HFFc6 (cell line): ENCODE data around the gene BRAF. TPM values are rescaled to one million over a fixed set of nuclear protein-coding genes. Genes with fewer than 3 reads are reported as not detected.

ENCODE experiments used
- DNase-seq: peaks from one replicate; pipeline ENCODE4 v3.0.0-alpha.2; 2018
- H3K27ac Mint-ChIP-seq: 2 replicates; pipeline ENCODE4 v1.8.0; 2020; ENCODE audit warnings: mild to moderate bottlenecking, mixed read lengths
- H3K27me3 Mint-ChIP-seq: 2 replicates; pipeline ENCODE4 v1.8.0; 2021; ENCODE audit warnings: mild to moderate bottlenecking, moderate library complexity, mixed read lengths; ENCODE audit not compliant: insufficient read depth
- H3K36me3 Mint-ChIP-seq: 2 replicates; pipeline ENCODE4 v1.8.0; 2021; ENCODE audit warnings: low read depth, mixed read lengths
- H3K4me1 Mint-ChIP-seq: 2 replicates; pipeline ENCODE4 v1.8.0; 2020; ENCODE audit warnings: low read depth, mixed read lengths
- H3K4me3 Mint-ChIP-seq: 2 replicates; pipeline ENCODE4 v1.8.0; 2020; ENCODE audit warnings: mild to moderate bottlenecking, moderate library complexity, mixed read lengths
- H3K9me3 Mint-ChIP-seq: 2 replicates; pipeline ENCODE4 v1.8.0; 2020; ENCODE audit warnings: mild to moderate bottlenecking, mixed read lengths
- CTCF ChIP-seq: fragments of 200-600 bp; sonication (generic); IDR thresholded peaks from 2 replicates; pipeline ENCODE4 v1.5.0; 2021; ENCODE audit warnings: antibody characterized with exemption, mild to moderate bottlenecking
- total RNA-seq, 6 experiments: library from RNA; stranded (reverse); fragmentation: NEBNext Ultra II Directional; extraction: Animal tissue kit (Norgen Biotek cat#: 25700); gene quantifications; 2 replicates in 1 of 6; 3 replicates in 5 of 6; pipeline ENCODE4 v1.2.3, GENCODE V29; 2021

The BRAF gene
- total RNA-seq, 6 experiments from 2014 or later, result 20.3 to 24.2 (median 22.8) TPM

- no peak for TF ChIP-seq CTCF
- DNase-seq, result no peak
- H3K9me3 Mint-ChIP-seq, result no peaks in the 10 kb centered on the region
- no peak overlapping the region for H3K27ac Mint-ChIP-seq
- no peak overlapping the region for H3K4me3 Mint-ChIP-seq
- peaks cover 17% of the 10 kb centered on the region for H3K4me1 Mint-ChIP-seq
- peaks cover 11% of the 10 kb centered on the region for H3K36me3 Mint-ChIP-seq
- H3K27me3 Mint-ChIP-seq, result no peaks in the 10 kb centered on the region
Measured at GRCh38 chr7:140863867-140864266, 60.9 kb downstream of the BRAF start.

GRCh38 chr7:140863184-140863583, 61.5 kb downstream of the BRAF start:
- TF ChIP-seq CTCF, result no peak
- H3K9me3 Mint-ChIP-seq, result no peaks in the 10 kb centered on the region
- H3K27me3 Mint-ChIP-seq, result no peaks in the 10 kb centered on the region
- no peak for DNase-seq
- peaks cover 11% of the 10 kb centered on the region for H3K36me3 Mint-ChIP-seq
- peaks cover 12% of the 10 kb centered on the region for H3K4me1 Mint-ChIP-seq
- no peak overlapping the region for H3K4me3 Mint-ChIP-seq
- no peak overlapping the region for H3K27ac Mint-ChIP-seq

- Mint-ChIP-seq H3K27ac (no peak overlapping the region), H3K9me3 (no peaks in the 10 kb centered on the region), H3K36me3 (peaks cover 4% of the 10 kb centered on the region), H3K4me3 (no peak overlapping the region), H3K27me3 (no peaks in the 10 kb centered on the region), H3K4me1 (peaks cover 9% of the 10 kb centered on the region)
- TF ChIP-seq CTCF, result no peak
- no peak for DNase-seq
Measured at GRCh38 chr7:140857048-140857447, 67.7 kb downstream of the BRAF start.

- no peak for DNase-seq
- Mint-ChIP-seq H3K36me3 (peaks cover 4% of the 10 kb centered on the region), H3K4me3 (no peak overlapping the region), H3K27me3 (no peaks in the 10 kb centered on the region), H3K27ac (no peak overlapping the region), H3K9me3 (no peaks in the 10 kb centered on the region), H3K4me1 (no peaks in the 10 kb centered on the region)
- TF ChIP-seq CTCF, result no peak
Measured at GRCh38 chr7:140841166-140841715, 83.5 kb downstream of the BRAF start.

- no peak overlapping the region for H3K4me3 Mint-ChIP-seq
- DNase-seq, result no peak
- no peaks in the 10 kb centered on the region for H3K4me1 Mint-ChIP-seq
- H3K9me3 Mint-ChIP-seq, result no peaks in the 10 kb centered on the region
- no peaks in the 10 kb centered on the region for H3K27me3 Mint-ChIP-seq
- TF ChIP-seq CTCF, result no peak
- no peak overlapping the region for H3K27ac Mint-ChIP-seq
- H3K36me3 Mint-ChIP-seq, result peaks cover 9% of the 10 kb centered on the region; the same call in 1 of the 2 replicates
Measured at GRCh38 chr7:140831724-140832123, 93.0 kb downstream of the BRAF start.

- H3K36me3 Mint-ChIP-seq, result peaks cover 9% of the 10 kb centered on the region; the same call in 1 of the 2 replicates
- DNase-seq, result no peak
- H3K9me3 Mint-ChIP-seq, result no peaks in the 10 kb centered on the region
- H3K4me1 Mint-ChIP-seq, result no peaks in the 10 kb centered on the region
- 0 out of 2 replicates have a peak, but pooled peaks cover 4% of the 10 kb centered on the region for H3K27me3 Mint-ChIP-seq
- no peak overlapping the region for H3K4me3 Mint-ChIP-seq
- H3K27ac Mint-ChIP-seq, result no peak overlapping the region
- no peak for TF ChIP-seq CTCF
Measured at GRCh38 chr7:140829720-140830119, 95.0 kb downstream of the BRAF start.
